ENCODE results near the gene RNF212. TPM values are rescaled to one million over a fixed set of nuclear protein-coding genes. Genes with fewer than 3 reads are reported as not detected.
A peak's percentile ranks its signal among the peaks of the same experiment; 100 is the strongest.
"Not testable (repeated sequence)": the region's sequence is repeated elsewhere in the genome, so short reads cannot be mapped to it uniquely, and the experiment has no call there.

The RNF212 gene
- total and polyA plus RNA-seq, 2 experiments from 2014 or later: 0.80 to 1.7 TPM

DNA sequence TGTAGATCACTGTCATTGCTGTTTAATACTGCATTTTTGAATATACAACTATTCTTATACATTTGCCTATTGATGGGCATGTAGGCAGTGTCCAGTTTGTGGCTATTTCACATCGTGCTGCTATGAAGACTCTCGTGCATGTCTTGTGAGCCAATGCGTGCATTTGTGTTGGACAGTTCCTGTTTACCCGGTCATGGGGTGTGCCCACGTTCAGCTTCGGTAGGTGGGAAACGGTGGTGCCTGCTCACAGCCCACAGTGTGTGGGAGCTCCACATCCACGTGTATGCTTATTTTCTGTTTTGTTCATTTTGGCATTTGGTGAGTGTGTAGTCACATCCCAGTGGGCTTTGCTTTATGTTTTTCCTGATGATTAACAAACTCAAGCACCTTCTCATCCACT lies 19.7 kb upstream of the RNF212 start:
- no peaks in the 10 kb centered on the region for H3K9me3 ChIP-seq (ENCODE audit: low read depth)
- peak in 1 of 2 donors; percentile 7 for DNase-seq (ENCODE audit: low read depth in 1 of 2, low spot score in 1 of 2)
- TF ChIP-seq, protein P1, sequence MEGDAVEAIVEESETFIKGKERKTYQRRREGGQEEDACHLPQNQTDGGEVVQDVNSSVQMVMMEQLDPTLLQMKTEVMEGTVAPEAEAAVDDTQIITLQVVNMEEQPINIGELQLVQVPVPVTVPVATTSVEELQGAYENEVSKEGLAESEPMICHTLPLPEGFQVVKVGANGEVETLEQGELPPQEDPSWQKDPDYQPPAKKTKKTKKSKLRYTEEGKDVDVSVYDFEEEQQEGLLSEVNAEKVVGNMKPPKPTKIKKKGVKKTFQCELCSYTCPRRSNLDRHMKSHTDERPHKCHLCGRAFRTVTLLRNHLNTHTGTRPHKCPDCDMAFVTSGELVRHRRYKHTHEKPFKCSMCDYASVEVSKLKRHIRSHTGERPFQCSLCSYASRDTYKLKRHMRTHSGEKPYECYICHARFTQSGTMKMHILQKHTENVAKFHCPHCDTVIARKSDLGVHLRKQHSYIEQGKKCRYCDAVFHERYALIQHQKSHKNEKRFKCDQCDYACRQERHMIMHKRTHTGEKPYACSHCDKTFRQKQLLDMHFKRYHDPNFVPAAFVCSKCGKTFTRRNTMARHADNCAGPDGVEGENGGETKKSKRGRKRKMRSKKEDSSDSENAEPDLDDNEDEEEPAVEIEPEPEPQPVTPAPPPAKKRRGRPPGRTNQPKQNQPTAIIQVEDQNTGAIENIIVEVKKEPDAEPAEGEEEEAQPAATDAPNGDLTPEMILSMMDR (IDR thresholded peaks at IDR 0.05; ENCODE audit: low read depth, low read length): no peak
- no peaks in the 10 kb centered on the region for H3K4me1 ChIP-seq (ENCODE audit: low read depth)
- H3K4me3 ChIP-seq: no peak overlapping the region
- no peaks in the 10 kb centered on the region for H3K27me3 ChIP-seq
- H3K27ac ChIP-seq: no peak overlapping the region
- no peaks in the 10 kb centered on the region for H3K36me3 ChIP-seq

DNA sequence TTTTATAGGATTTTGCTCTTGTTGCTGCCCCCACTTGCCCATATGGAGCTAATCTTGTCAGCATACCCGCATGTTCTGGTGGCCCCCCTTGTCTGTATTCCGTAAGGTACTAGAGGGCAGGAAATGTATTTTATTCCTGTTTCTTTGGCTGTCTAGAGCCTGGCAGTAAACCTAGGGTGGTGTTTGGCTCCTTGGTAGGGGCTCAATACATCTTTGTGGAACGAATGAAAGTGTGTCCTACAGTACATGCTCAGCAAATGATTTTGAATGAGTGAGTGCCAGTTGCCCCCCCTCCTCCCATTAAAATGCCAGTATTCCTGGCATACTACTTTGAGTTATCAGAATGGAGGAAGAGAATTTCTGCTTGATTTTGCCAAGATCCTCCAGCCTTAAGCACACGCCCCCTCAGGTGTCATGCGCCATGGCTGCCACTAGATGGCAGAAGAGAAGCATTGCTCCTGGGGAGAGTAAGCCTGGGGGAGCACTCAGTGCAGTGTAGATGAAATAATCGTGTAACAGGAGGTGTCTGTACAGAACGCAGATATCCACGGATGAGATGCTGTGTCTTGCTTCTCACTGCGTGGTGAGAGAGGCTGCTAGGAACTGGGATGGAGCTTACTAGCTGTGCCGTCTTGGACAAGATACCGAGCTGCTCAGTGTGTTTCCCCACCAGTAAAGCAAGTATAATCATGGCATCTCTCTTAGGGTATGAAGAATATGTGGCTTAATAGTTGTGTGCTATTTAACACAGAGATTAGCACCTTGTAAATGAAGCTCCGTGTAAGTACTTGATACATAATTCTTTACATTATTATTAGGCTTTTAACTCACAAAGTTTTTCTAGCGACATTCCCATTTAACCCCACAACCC lies 17.2 kb upstream of the RNF212 start:
- H3K27ac ChIP-seq: no peak overlapping the region
- peak; percentile 67 to 87 for DNase-seq (ENCODE audit: low read depth in 1 of 2, low spot score in 1 of 2)
- H3K4me1 ChIP-seq (ENCODE audit: low read depth): no peaks in the 10 kb centered on the region
- no peaks in the 10 kb centered on the region for H3K36me3 ChIP-seq
- TF ChIP-seq, protein P1 (IDR thresholded peaks at IDR 0.05; ENCODE audit: low read depth, low read length): peak; percentile 100
- H3K4me3 ChIP-seq: no peak overlapping the region
- peaks cover 4% of the 10 kb centered on the region for H3K27me3 ChIP-seq
- no peaks in the 10 kb centered on the region for H3K9me3 ChIP-seq (ENCODE audit: low read depth)

DNA sequence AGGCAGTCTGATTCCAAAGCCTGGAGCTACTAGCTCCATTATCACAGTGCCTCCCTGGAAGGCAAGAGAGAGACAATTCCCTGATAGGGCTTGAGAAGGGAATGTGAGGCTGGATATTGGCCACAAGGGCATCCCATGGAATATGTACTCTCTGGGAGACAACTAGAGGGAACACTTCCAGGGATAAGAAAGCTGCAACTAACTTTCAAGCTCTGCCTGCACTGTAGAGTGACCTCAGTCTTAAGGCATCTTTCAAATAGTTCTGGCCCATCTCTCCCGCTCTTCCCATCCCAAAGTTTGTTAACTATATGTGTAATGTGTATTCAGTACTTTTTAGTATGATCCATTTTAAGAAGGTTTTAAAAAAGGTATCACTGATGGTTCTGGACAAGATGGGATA lies 13.1 kb upstream of the RNF212 start:
- Histone ChIP-seq H3K4me1 (ENCODE audit: low read depth) (no peaks in the 10 kb centered on the region), H3K27me3 (peaks cover 17% of the 10 kb centered on the region), H3K27ac (no peak overlapping the region), H3K36me3 (no peaks in the 10 kb centered on the region), H3K4me3 (no peak overlapping the region), H3K9me3 (ENCODE audit: low read depth) (no peaks in the 10 kb centered on the region)
- TF ChIP-seq, protein P1 (IDR thresholded peaks at IDR 0.05; ENCODE audit: low read depth, low read length): no peak
- peak in 1 of 2 donors; percentile 16 for DNase-seq (ENCODE audit: low read depth in 1 of 2, low spot score in 1 of 2)

DNA sequence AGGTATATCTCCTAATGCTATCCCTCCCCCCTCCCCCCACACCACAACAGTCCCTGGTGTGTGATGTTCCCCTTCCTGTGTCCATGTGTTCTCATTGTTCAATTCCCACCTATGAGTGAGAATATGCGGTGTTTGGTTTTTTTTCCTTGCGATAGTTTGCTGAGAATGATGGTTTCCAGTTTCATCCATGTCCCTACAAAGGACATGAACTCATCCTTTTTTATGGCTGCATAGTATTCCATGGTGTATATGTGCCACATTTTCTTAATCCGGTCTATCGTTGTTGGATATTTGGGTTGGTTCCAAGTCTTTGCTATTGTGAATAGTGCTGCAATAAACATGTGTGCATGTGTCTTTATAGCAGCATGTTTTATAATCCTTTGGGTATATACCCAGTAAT lies 12.1 kb upstream of the RNF212 start:
- not testable (repeated sequence) for H3K4me3 ChIP-seq; H3K4me1 ChIP-seq (ENCODE audit: low read depth); H3K36me3 ChIP-seq; H3K9me3 ChIP-seq (ENCODE audit: low read depth); H3K27ac ChIP-seq; DNase-seq (ENCODE audit: low read depth in 1 of 2, low spot score in 1 of 2)
- peaks cover 26% of the 10 kb centered on the region for H3K27me3 ChIP-seq

DNA sequence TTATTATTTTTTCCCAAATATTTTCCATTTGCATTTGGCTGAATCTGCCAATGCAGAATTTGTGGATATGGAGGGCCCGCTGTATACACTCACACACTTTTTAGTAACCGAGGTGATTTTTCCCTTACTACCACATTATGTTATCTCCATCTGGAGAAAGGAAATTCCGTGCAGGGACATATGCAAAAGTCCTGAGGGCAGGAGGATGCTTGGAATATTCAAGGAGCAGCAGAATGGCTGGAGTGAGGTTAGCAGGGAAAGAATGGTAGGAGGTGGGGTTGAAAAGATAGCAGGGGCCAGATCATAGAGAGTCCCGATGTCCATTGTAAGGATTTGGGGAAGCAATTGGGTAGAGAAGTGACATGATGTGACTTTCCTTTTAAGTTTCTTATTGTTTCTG lies 11.5 kb upstream of the RNF212 start:
- Histone ChIP-seq H3K4me1 (ENCODE audit: low read depth) (no peaks in the 10 kb centered on the region), H3K9me3 (ENCODE audit: low read depth) (no peaks in the 10 kb centered on the region), H3K27me3 (peaks cover 26% of the 10 kb centered on the region), H3K36me3 (no peaks in the 10 kb centered on the region), H3K27ac (no peak overlapping the region), H3K4me3 (no peak overlapping the region)
- DNase-seq (ENCODE audit: low read depth in 1 of 2, low spot score in 1 of 2): no peak
- TF ChIP-seq, protein P1 (IDR thresholded peaks at IDR 0.05; ENCODE audit: low read depth, low read length): no peak

DNA sequence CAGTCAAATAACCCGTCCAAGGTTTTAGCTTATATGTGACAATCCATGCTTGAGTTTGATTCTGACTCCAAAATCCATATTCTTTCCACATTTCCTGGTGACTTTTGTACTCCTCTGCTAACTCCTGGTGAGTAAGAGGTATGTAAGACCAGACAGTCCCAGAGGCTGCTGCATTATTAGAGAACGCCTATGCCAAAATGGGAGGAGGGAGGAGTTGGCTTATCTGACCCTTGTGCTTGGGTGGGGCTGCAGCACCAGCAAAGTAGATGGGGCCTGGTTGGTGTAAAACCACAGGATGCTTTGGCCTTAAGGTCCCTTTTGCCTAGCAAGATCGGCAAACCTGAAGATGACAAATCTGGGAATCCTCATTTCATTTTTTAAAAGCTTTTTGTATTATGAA lies 9.1 kb upstream of the RNF212 start:
- H3K36me3 ChIP-seq: no peaks in the 10 kb centered on the region
- H3K4me3 ChIP-seq: no peak overlapping the region
- peaks cover 40% of the 10 kb centered on the region for H3K27me3 ChIP-seq
- no peaks in the 10 kb centered on the region for H3K9me3 ChIP-seq (ENCODE audit: low read depth)
- H3K4me1 ChIP-seq (ENCODE audit: low read depth): no peaks in the 10 kb centered on the region
- DNase-seq (ENCODE audit: low read depth in 1 of 2, low spot score in 1 of 2): no peak
- no peak overlapping the region for H3K27ac ChIP-seq
- TF ChIP-seq, protein P1 (IDR thresholded peaks at IDR 0.05; ENCODE audit: low read depth, low read length): no peak
